K562 (cell line): ENCODE data around the gene NR4A2. TPM values are rescaled to one million over a fixed set of nuclear protein-coding genes. Genes with fewer than 3 reads are reported as not detected.

Experiments
- ATAC-seq: fragments of 200-7000 bp; cut with Tn5 transposase; 3 replicates; pipeline ENCODE4 v1.9.1; 2020; ENCODE audit warnings: moderate library complexity
- BruUV-seq: library from RNA; stranded (reverse); fragments of 400-500 nt; replicated peaks from 2 replicates; lab custom pipeline; 2021; lab: Mats Ljungman, UMichigan
- CTCF ChIA-PET: fragments of 300-600 bp; formaldehyde crosslinking; extraction: SDS; loops from one replicate; lab custom pipeline; 2021; ENCODE audit warnings: low intra/inter-chr PET ratio; lab: Yijun Ruan, JAX
- POLR2A ChIA-PET: fragments of 300-600, 350-650 bp; sonication (Branson Sonifier 250); formaldehyde crosslinking; extraction: SDS; loops from one replicate; lab custom pipeline; 2021; ENCODE audit warnings: antibody characterized with exemption, inconsistent platforms; lab: Yijun Ruan, JAX
- DNase-seq, 4 experiments: peaks; one replicate each; pipeline versions ENCODE4 v3.0.0 to v3.0.0-alpha.2; 2011 to 2018; ENCODE audit warnings: low spot score in 3 of 4, mixed read lengths in 3 of 4; ENCODE audit errors: extremely low read depth in 1 of 4
- FAIRE-seq: peaks from 2 replicates; lab custom pipeline; 2011; peaks lifted over from hg19 to GRCh38; lab: Jason Lieb, UNC
- H2AFZ ChIP-seq: 2 replicates; pipeline ENCODE4 v1.6.0; 2011; ENCODE audit warnings: low read depth, low read length, control low read depth, inconsistent platforms
- H3K27ac ChIP-seq: fragments of 200-600 bp; 3 replicates; pipeline ENCODE4 v1.8.0; 2011; ENCODE audit warnings: low read depth, mild to moderate bottlenecking, control low read depth, inconsistent platforms, low read length, moderate library complexity, mixed read lengths; ENCODE audit errors: extremely low read depth
- H3K27me3 ChIP-seq, 2 experiments: fragments of 300-600 bp in 1 of 2; 2 replicates in 1 of 2; 3 replicates in 1 of 2; pipeline versions ENCODE4 v1.6.0 to v1.8.0; 2011; ENCODE audit warnings: inconsistent platforms in 2 of 2, low read length in 2 of 2, mild to moderate bottlenecking in 1 of 2, mixed read lengths in 1 of 2, moderate library complexity in 1 of 2; ENCODE audit not compliant: control insufficient read depth in 2 of 2, insufficient read depth in 2 of 2
- H3K36me3 ChIP-seq: fragments of 300-600 bp; 3 replicates; pipeline ENCODE4 v1.8.0; 2011; ENCODE audit warnings: mild to moderate bottlenecking, low read length, inconsistent platforms; ENCODE audit not compliant: control insufficient read depth, insufficient read depth
- H3K4me1 ChIP-seq, 2 experiments: fragments of 200-600 bp in 1 of 2; replicated peaks in 1 of 2; 2 replicates in 1 of 2; 3 replicates in 1 of 2; pipeline versions ENCODE4 v1.5.1 to v1.8.0; 2011; ENCODE audit warnings: inconsistent platforms in 2 of 2, low read length in 2 of 2, mild to moderate bottlenecking in 1 of 2, mixed read lengths in 1 of 2, moderate library complexity in 1 of 2; ENCODE audit not compliant: control insufficient read depth in 2 of 2, insufficient read depth in 2 of 2
- H3K4me2 ChIP-seq: 2 replicates; pipeline ENCODE4 v1.6.1; 2011; ENCODE audit warnings: low read length, control low read depth, inconsistent platforms, mixed read lengths; ENCODE audit not compliant: insufficient read depth
- H3K4me3 ChIP-seq: fragments of 200-600 bp; sonication (generic), shearing (Covaris generic); 2 replicates; pipeline ENCODE4 v1.5.1; 2016; ENCODE audit warnings: control low read depth, inconsistent platforms
- H3K79me2 ChIP-seq: fragments of 200-600 bp; 3 replicates; pipeline ENCODE4 v1.8.0; 2011; ENCODE audit warnings: low read length, inconsistent platforms; ENCODE audit not compliant: control insufficient read depth, insufficient read depth
- H3K9ac ChIP-seq, 2 experiments: 2 replicates each; pipeline versions ENCODE4 v1.6.0 to v1.6.1; 2011; ENCODE audit warnings: low read depth in 2 of 2, low read length in 2 of 2, control low read depth in 1 of 2, inconsistent platforms in 1 of 2, mild to moderate bottlenecking in 1 of 2, mixed read lengths in 1 of 2; ENCODE audit not compliant: insufficient read depth in 1 of 2
- H3K9me1 ChIP-seq: one replicate; pipeline ENCODE4 v1.6.0; 2011; ENCODE audit warnings: inconsistent platforms, mild to moderate bottlenecking, low read length, moderate library complexity; ENCODE audit not compliant: control insufficient read depth, insufficient read depth
- H3K9me3 ChIP-seq: replicated peaks from 2 replicates; pipeline ENCODE4 v1.5.1; 2011; ENCODE audit warnings: low read depth, low read length, inconsistent platforms; ENCODE audit not compliant: control insufficient read depth, insufficient read depth
- H4K20me1 ChIP-seq: replicated peaks from 2 replicates; pipeline ENCODE4 v1.6.1; 2011; ENCODE audit warnings: low read length, inconsistent platforms, mixed read lengths; ENCODE audit not compliant: control insufficient read depth, insufficient read depth
- C11orf30 ChIP-seq: fragments of 450-650 bp; IDR thresholded peaks from 2 replicates; pipeline ENCODE4 v1.6.1; 2016; ENCODE audit warnings: low read depth, mild to moderate bottlenecking
- CHD2 ChIP-seq: IDR thresholded peaks from 2 replicates; pipeline ENCODE4 v1.6.1; 2011; ENCODE audit warnings: low read depth, low read length
- HCFC1 ChIP-seq: IDR thresholded peaks from 2 replicates; pipeline ENCODE4 v1.6.1; 2012; ENCODE audit warnings: low read depth, low read length, improper control_type of control experiment
- HMG20A ChIP-seq: fragments of 450-650 bp; formaldehyde crosslinking; conservative IDR thresholded peaks from 2 replicates; pipeline ENCODE4 v1.4.0; 2020; ENCODE audit warnings: mild to moderate bottlenecking, mixed read lengths
- NFRKB ChIP-seq: fragments of 450-650 bp; IDR thresholded peaks from 2 replicates; pipeline ENCODE4 v1.6.1; 2016; ENCODE audit warnings: low read depth
- PCBP1 ChIP-seq: fragments of 200-400 bp; formaldehyde crosslinking; IDR thresholded peaks from 2 replicates; pipeline ENCODE4 v1.6.1; 2018; ENCODE audit warnings: mild to moderate bottlenecking, low read depth, low read length; ENCODE audit not compliant: poor library complexity, severe bottlenecking
- RB1 ChIP-seq: fragments of 450-650 bp; IDR thresholded peaks from 2 replicates; pipeline ENCODE4 v1.6.1; 2017; ENCODE audit warnings: low read depth, mild to moderate bottlenecking
- RBM25 ChIP-seq: fragments of 200-400 bp; formaldehyde crosslinking; IDR thresholded peaks from 2 replicates; pipeline ENCODE4 v1.6.1; 2018; ENCODE audit warnings: low read length, low read depth, moderate library complexity; ENCODE audit not compliant: severe bottlenecking
- ZBTB26 ChIP-seq: fragments of 450-650 bp; formaldehyde crosslinking; IDR thresholded peaks from 2 replicates; pipeline ENCODE4 v1.4.0; 2022; ENCODE audit warnings: missing genetic modification characterization
- ZNF143 ChIP-seq: sonication (generic); formaldehyde crosslinking; IDR thresholded peaks from 2 replicates; pipeline ENCODE4 v1.9.0; 2022; ENCODE audit warnings: mild to moderate bottlenecking, missing genetic modification reagents
- ZNF316 ChIP-seq: fragments of 450-650 bp; IDR thresholded peaks from 2 replicates; pipeline ENCODE4 v1.6.1; 2016
- ZNF512 ChIP-seq: IDR thresholded peaks from 2 replicates; pipeline ENCODE4 v1.6.1; 2016; ENCODE audit warnings: missing genetic modification characterization, missing compliant biosample characterization
- ZNF586 ChIP-seq: fragments of 450-650 bp; formaldehyde crosslinking; conservative IDR thresholded peaks from 2 replicates; pipeline ENCODE4 v1.4.0; 2020; ENCODE audit warnings: mild to moderate bottlenecking, moderate library complexity
- ZNF764 ChIP-seq: fragments of 250-450 bp; sonication (Bioruptor Pico); IDR thresholded peaks from 2 replicates; pipeline ENCODE4 v1.4.0; 2020; ENCODE audit warnings: low read depth, mild to moderate bottlenecking, moderate library complexity
- WGBS: fragments of 100-300 bp; shearing (Covaris generic); methylation state at CpG from one replicate; pipeline ENCODE4 v1.1.6; 2016; ENCODE audit warnings: low coverage, mixed read lengths; ENCODE audit not compliant: insufficient coverage; ENCODE audit errors: missing lambda C conversion rate; 5-methylcytosine and 5-hydroxymethylcytosine counted together
- in situ Hi-C: fragments of 300-500 bp; cut with MboI; formaldehyde crosslinking; loops from 4 replicates; pipeline ENCODE4 v1.15.0; 2018; ENCODE audit warnings: inconsistent platforms, mixed read lengths
- intact Hi-C: fragments of 100-400 bp; cut with micrococcal nuclease; formaldehyde crosslinking; loops from 2 replicates; pipeline ENCODE4 v1.14.2; 2022
- polyA plus RNA-seq, 8 experiments: library from polyadenylated mRNA; depleted of rRNA in 4 of 8; stranded (reverse) in 5 of 8; unstranded in 3 of 8; fragments of >200 nt; fragmentation: Nextera tagmentation in 2 of 8; fragmentation: Illumina TruSeq in 1 of 8; extraction: Ambion mirVana in 2 of 8; extraction: Trizol in 1 of 8; gene quantifications; 2 replicates each; pipeline versions ENCODE4 v1.2.1 to v1.2.3, GENCODE V29; 2011 to 2014; ENCODE audit warnings: inconsistent platforms in 1 of 8, missing spikeins in 1 of 8
- total RNA-seq, 7 experiments: library from RNA; depleted of rRNA in 6 of 7; stranded (reverse); fragments of >200 nt in 6 of 7; fragmentation: Illumina TruSeq in 2 of 7; extraction: Trizol in 2 of 7; gene quantifications; 2 replicates each; pipeline versions ENCODE4 v1.2.1 to v1.2.3, GENCODE V29; 2011 to 2021; ENCODE audit warnings: low replicate concordance in 1 of 7
- TF ChIP-seq, protein P1 (sequence below): fragments of 250-450 bp; sonication (Bioruptor Pico); IDR thresholded peaks from 2 replicates; pipeline ENCODE4 v1.8.0; 2022; ENCODE audit warnings: moderate library complexity, mild to moderate bottlenecking, inconsistent platforms
- TF ChIP-seq, protein P2 (sequence below): fragments of 450-650 bp; IDR thresholded peaks from 2 replicates; pipeline ENCODE4 v1.6.1; 2016; ENCODE audit warnings: missing biosample characterization, missing genetic modification characterization

The NR4A2 gene
- total and polyA plus RNA-seq, 9 of the 15 experiments (the other 6 are each of a cell fraction or from before 2014, with no cell fraction given) = 0.94 to 5.1 (median 1.3) TPM

GRCh38 chr2:156379714-156380113, 47.2 kb upstream of the NR4A2 start:
- ChIA-PET POLR2A (no interaction called here), CTCF (no interaction called here)
- TF ChIP-seq, protein P1, sequence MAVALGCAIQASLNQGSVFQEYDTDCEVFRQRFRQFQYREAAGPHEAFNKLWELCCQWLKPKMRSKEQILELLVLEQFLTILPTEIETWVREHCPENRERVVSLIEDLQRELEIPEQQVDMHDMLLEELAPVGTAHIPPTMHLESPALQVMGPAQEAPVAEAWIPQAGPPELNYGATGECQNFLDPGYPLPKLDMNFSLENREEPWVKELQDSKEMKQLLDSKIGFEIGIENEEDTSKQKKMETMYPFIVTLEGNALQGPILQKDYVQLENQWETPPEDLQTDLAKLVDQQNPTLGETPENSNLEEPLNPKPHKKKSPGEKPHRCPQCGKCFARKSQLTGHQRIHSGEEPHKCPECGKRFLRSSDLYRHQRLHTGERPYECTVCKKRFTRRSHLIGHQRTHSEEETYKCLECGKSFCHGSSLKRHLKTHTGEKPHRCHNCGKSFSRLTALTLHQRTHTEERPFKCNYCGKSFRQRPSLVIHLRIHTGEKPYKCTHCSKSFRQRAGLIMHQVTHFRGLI (CRISPR knock-in tag) = no peak
- TF ChIP-seq ZNF512 = peak; percentile 64; the same call in 1 of the 2 replicates
- TF ChIP-seq PCBP1 = no peak
- TF ChIP-seq HMG20A (CRISPR knock-in tag) = no peak
- TF ChIP-seq RB1 = no peak
- TF ChIP-seq NFRKB = no peak
- TF ChIP-seq, protein P2, sequence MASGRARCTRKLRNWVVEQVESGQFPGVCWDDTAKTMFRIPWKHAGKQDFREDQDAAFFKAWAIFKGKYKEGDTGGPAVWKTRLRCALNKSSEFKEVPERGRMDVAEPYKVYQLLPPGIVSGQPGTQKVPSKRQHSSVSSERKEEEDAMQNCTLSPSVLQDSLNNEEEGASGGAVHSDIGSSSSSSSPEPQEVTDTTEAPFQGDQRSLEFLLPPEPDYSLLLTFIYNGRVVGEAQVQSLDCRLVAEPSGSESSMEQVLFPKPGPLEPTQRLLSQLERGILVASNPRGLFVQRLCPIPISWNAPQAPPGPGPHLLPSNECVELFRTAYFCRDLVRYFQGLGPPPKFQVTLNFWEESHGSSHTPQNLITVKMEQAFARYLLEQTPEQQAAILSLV (tag) = no peak
- TF ChIP-seq HCFC1 = no peak
- TF ChIP-seq CHD2 = no peak
- TF ChIP-seq ZNF586 (CRISPR knock-in tag) = no peak
- no peak for TF ChIP-seq ZBTB26 (CRISPR knock-in tag)
- TF ChIP-seq ZNF316 = peak; percentile 58
- TF ChIP-seq ZNF764 (CRISPR knock-in tag) = no peak
- TF ChIP-seq RBM25 = no peak
- no peak for TF ChIP-seq ZNF143 (CRISPR knock-in tag)
- peak; percentile 11; the same call in 1 of the 2 replicates for TF ChIP-seq C11orf30
- no peak overlapping the region for H3K4me3 ChIP-seq
- ATAC-seq (no peak), DNase-seq (no peak), FAIRE-seq (no peak)
- no peaks in the 10 kb centered on the region for H3K79me2 ChIP-seq
- no peaks in the 10 kb centered on the region for H4K20me1 ChIP-seq
- H3K9me3 ChIP-seq = no peaks in the 10 kb centered on the region
- no peak overlapping the region for H2AFZ ChIP-seq
- in situ Hi-C loops (no loop called here), intact Hi-C loops (no loop called here)
- peaks cover 0 to 6% of the 10 kb centered on the region in 2 experiments; a peak in 1 of 5 replicates for H3K4me1 ChIP-seq
- H3K9ac ChIP-seq = no peak overlapping the region
- no peak overlapping the region for H3K27ac ChIP-seq
- no TSS peak for BruUV-seq
- no peaks in the 10 kb centered on the region for H3K36me3 ChIP-seq
- 13% methylated on average over 1 of the region's 1 CpG for WGBS
- no peak overlapping the region for H3K4me2 ChIP-seq
- no peaks in the 10 kb centered on the region for H3K27me3 ChIP-seq
- no peaks in the 10 kb centered on the region for H3K9me1 ChIP-seq
